Measurements from ENCODE around the gene DDX39A.
"Not testable (repeated sequence)": the region's sequence is repeated elsewhere in the genome, so short reads cannot be mapped to it uniquely, and the experiment has no call there.

Gene DDX39A

DNA sequence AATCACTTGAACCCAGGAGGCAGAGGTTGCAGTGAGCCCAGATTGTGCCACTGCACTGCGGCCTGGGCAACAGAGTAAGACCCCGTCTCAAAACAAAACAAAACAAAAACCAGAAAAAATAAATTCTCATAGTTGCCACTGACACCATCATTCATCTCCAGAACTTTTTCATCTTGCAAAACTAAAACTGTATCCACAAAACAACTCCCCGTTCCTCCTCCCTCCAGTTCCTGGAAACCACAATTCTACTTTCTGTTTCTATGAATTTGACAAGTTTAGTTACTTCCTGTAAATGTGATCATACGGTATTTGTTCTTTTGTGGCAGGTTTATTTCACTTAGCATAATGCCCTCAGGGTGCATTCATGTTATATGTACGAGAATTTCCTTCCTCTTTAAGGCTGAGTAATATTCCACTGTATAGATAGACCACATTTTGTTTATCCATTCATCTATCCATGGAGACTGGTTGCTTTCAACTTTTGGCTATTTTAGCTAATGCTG is 51.1 kb downstream of the DDX39A start:
- H3K4me2 ChIP-seq (ENCODE audit: low read length) = no peak overlapping the region
- no peaks in the 10 kb centered on the region for H3K27me3 ChIP-seq (ENCODE audit: insufficient read depth, low read length, poor library complexity)
- no peak overlapping the region for H4K5ac ChIP-seq (ENCODE audit: low read length)
- H3K79me2 ChIP-seq (ENCODE audit: control insufficient read depth, insufficient read depth, low read length) = no peaks in the 10 kb centered on the region
- H3K4ac ChIP-seq (ENCODE audit: low read depth, low read length) = no peak overlapping the region
- H3K36me3 ChIP-seq (ENCODE audit: control insufficient read depth, insufficient read depth, low read length) = no peaks in the 10 kb centered on the region
- no peak overlapping the region for H3K4me3 ChIP-seq (ENCODE audit: low read length)
- no peak overlapping the region for H3K9ac ChIP-seq (ENCODE audit: low read length)
- no peak overlapping the region for H2BK120ac ChIP-seq (ENCODE audit: low read depth, low read length)
- no CpG with 5 or more reads among the region's 5 CpGs for WGBS (ENCODE audit: extremely low coverage, insufficient coverage, low lambda C conversion rate)
- no peak overlapping the region for H3K18ac ChIP-seq (ENCODE audit: low read length)
- H2BK5ac ChIP-seq (ENCODE audit: low read length) = no peak overlapping the region
- no peak overlapping the region for H4K8ac ChIP-seq (ENCODE audit: low read depth, low read length)
- no peaks in the 10 kb centered on the region for H3K4me1 ChIP-seq (ENCODE audit: control insufficient read depth, low read depth, low read length)
- DNase-seq = no peak
- no peak overlapping the region for H3K27ac ChIP-seq (ENCODE audit: low read depth, low read length)
- no peak overlapping the region for H3K23ac ChIP-seq (ENCODE audit: low read length)
- H2BK15ac ChIP-seq (replicated peaks; ENCODE audit: low read depth) = no peak overlapping the region
- no peak overlapping the region for H2AK5ac ChIP-seq (ENCODE audit: low read length)
- no peaks in the 10 kb centered on the region for H3K79me1 ChIP-seq (ENCODE audit: low read length)
- no peak overlapping the region for H3K56ac ChIP-seq (ENCODE audit: low read length)

DNA sequence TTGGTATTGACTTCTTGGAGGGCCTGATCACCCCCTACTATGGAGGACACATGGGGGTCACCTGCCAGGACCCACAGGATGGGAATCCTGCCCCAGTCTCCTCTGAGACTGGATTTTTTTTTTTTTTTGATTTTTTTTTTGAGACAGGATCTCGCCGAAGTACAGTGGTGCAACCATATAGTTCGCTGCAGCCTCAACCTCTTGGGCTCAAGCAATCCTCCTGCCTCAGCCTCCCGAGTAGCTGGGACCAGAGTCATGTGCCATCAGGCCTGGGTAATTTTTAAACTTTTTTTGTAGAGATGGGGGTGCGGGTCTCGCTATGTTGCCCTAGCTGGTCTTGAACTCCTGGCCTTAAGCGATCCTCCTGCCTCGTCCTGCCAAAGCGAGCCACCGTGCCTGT is 52.1 kb downstream of the DDX39A start:
- Histone ChIP-seq H4K5ac (ENCODE audit: low read length) (no peak overlapping the region), H3K79me2 (ENCODE audit: control insufficient read depth, insufficient read depth, low read length) (no peaks in the 10 kb centered on the region), H3K4ac (ENCODE audit: low read depth, low read length) (no peak overlapping the region), H3K23ac (ENCODE audit: low read length) (no peak overlapping the region), H3K36me3 (ENCODE audit: control insufficient read depth, insufficient read depth, low read length) (no peaks in the 10 kb centered on the region), H2BK120ac (ENCODE audit: low read depth, low read length) (no peak overlapping the region), H3K4me3 (ENCODE audit: low read length) (no peak overlapping the region), H3K9ac (ENCODE audit: low read length) (no peak overlapping the region), H3K4me1 (ENCODE audit: control insufficient read depth, low read depth, low read length) (no peaks in the 10 kb centered on the region), H3K56ac (ENCODE audit: low read length) (no peak overlapping the region), H3K27ac (ENCODE audit: low read depth, low read length) (no peak overlapping the region), H3K27me3 (ENCODE audit: insufficient read depth, low read length, poor library complexity) (no peaks in the 10 kb centered on the region), H2AK5ac (ENCODE audit: low read length) (no peak overlapping the region), H4K8ac (ENCODE audit: low read depth, low read length) (no peak overlapping the region), H2BK5ac (ENCODE audit: low read length) (no peak overlapping the region), H3K18ac (ENCODE audit: low read length) (no peak overlapping the region), H2BK15ac (replicated peaks; ENCODE audit: low read depth) (no peak overlapping the region), H3K79me1 (ENCODE audit: low read length) (no peaks in the 10 kb centered on the region), H3K4me2 (ENCODE audit: low read length) (no peak overlapping the region)
- DNase-seq = no peak
- no CpG with 5 or more reads among the region's 10 CpGs for WGBS (ENCODE audit: extremely low coverage, insufficient coverage, low lambda C conversion rate)

DNA sequence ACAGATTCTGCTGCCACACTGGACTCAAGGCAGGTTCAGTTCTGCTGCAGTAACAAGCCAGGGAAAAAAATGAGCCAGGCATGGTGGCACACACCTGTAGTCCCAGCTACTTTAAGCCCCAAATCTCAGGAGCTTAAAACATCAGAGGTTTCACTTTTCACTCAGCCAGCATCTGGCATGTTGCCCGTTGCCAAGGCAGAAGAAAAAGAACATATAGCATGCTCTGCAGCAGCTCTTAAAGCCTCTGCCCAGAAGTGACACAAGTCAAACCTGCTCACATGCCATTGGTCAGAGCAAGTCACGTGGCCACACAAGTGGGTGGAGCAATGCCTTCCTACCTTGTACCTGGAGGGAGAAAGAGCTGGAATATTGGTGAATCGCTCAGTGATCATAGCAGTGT is 52.6 kb downstream of the DDX39A start:
- no peak overlapping the region for H3K9ac ChIP-seq (ENCODE audit: low read length)
- no peak overlapping the region for H3K4me2 ChIP-seq (ENCODE audit: low read length)
- H2BK120ac ChIP-seq (ENCODE audit: low read depth, low read length) = no peak overlapping the region
- H2AK5ac ChIP-seq (ENCODE audit: low read length) = no peak overlapping the region
- H3K4ac ChIP-seq (ENCODE audit: low read depth, low read length) = no peak overlapping the region
- H3K56ac ChIP-seq (ENCODE audit: low read length) = no peak overlapping the region
- no peak overlapping the region for H3K18ac ChIP-seq (ENCODE audit: low read length)
- no peaks in the 10 kb centered on the region for H3K79me2 ChIP-seq (ENCODE audit: control insufficient read depth, insufficient read depth, low read length)
- H3K27ac ChIP-seq (ENCODE audit: low read depth, low read length) = no peak overlapping the region
- no peak overlapping the region for H4K8ac ChIP-seq (ENCODE audit: low read depth, low read length)
- H3K23ac ChIP-seq (ENCODE audit: low read length) = no peak overlapping the region
- H3K27me3 ChIP-seq (ENCODE audit: insufficient read depth, low read length, poor library complexity) = no peaks in the 10 kb centered on the region
- no peak overlapping the region for H3K4me3 ChIP-seq (ENCODE audit: low read length)
- no peak overlapping the region for H2BK15ac ChIP-seq (replicated peaks; ENCODE audit: low read depth)
- DNase-seq = peak; percentile 91
- H3K4me1 ChIP-seq (ENCODE audit: control insufficient read depth, low read depth, low read length) = peaks cover 1% of the 10 kb centered on the region
- H4K5ac ChIP-seq (ENCODE audit: low read length) = no peak overlapping the region
- WGBS (ENCODE audit: extremely low coverage, insufficient coverage, low lambda C conversion rate) = no CpG with 5 or more reads among the region's 3 CpGs
- no peak overlapping the region for H2BK5ac ChIP-seq (ENCODE audit: low read length)
- H3K36me3 ChIP-seq (ENCODE audit: control insufficient read depth, insufficient read depth, low read length) = no peaks in the 10 kb centered on the region
- H3K79me1 ChIP-seq (ENCODE audit: low read length) = no peaks in the 10 kb centered on the region

DNA sequence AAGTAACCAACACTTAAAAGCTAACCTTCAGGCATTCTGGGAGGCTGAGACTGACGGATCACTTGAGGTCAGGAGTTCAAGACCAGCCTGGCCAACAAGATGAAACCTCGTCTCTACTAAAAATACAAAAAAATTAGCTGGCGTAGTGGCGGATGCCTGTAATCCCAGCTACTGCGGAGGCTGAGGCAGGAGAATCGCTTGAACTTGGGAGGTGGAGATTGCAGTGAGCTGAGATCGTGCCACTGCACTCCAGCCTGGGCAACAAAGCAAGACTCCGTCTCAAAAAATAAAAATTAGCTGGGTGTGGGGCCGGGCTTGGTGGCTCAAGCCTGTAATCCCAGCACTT is 55.1 kb downstream of the DDX39A start:
- H3K4me1 ChIP-seq (ENCODE audit: control insufficient read depth, low read depth, low read length); H3K4me2 ChIP-seq (ENCODE audit: low read length); H2BK120ac ChIP-seq (ENCODE audit: low read depth, low read length); DNase-seq; H4K5ac ChIP-seq (ENCODE audit: low read length); H3K23ac ChIP-seq (ENCODE audit: low read length); H3K18ac ChIP-seq (ENCODE audit: low read length); H3K79me2 ChIP-seq (ENCODE audit: control insufficient read depth, insufficient read depth, low read length); H3K27me3 ChIP-seq (ENCODE audit: insufficient read depth, low read length, poor library complexity); H3K9ac ChIP-seq (ENCODE audit: low read length); H3K4me3 ChIP-seq (ENCODE audit: low read length); H3K79me1 ChIP-seq (ENCODE audit: low read length); H3K27ac ChIP-seq (ENCODE audit: low read depth, low read length); H4K8ac ChIP-seq (ENCODE audit: low read depth, low read length); H3K4ac ChIP-seq (ENCODE audit: low read depth, low read length); H2BK15ac ChIP-seq (replicated peaks; ENCODE audit: low read depth); H2AK5ac ChIP-seq (ENCODE audit: low read length); H3K36me3 ChIP-seq (ENCODE audit: control insufficient read depth, insufficient read depth, low read length); H2BK5ac ChIP-seq (ENCODE audit: low read length): not testable (repeated sequence)
- WGBS (ENCODE audit: extremely low coverage, insufficient coverage, low lambda C conversion rate) = no CpG with 5 or more reads among the region's 9 CpGs
- H3K56ac ChIP-seq (ENCODE audit: low read length) = peak overlapping the region; percentile 91

DNA sequence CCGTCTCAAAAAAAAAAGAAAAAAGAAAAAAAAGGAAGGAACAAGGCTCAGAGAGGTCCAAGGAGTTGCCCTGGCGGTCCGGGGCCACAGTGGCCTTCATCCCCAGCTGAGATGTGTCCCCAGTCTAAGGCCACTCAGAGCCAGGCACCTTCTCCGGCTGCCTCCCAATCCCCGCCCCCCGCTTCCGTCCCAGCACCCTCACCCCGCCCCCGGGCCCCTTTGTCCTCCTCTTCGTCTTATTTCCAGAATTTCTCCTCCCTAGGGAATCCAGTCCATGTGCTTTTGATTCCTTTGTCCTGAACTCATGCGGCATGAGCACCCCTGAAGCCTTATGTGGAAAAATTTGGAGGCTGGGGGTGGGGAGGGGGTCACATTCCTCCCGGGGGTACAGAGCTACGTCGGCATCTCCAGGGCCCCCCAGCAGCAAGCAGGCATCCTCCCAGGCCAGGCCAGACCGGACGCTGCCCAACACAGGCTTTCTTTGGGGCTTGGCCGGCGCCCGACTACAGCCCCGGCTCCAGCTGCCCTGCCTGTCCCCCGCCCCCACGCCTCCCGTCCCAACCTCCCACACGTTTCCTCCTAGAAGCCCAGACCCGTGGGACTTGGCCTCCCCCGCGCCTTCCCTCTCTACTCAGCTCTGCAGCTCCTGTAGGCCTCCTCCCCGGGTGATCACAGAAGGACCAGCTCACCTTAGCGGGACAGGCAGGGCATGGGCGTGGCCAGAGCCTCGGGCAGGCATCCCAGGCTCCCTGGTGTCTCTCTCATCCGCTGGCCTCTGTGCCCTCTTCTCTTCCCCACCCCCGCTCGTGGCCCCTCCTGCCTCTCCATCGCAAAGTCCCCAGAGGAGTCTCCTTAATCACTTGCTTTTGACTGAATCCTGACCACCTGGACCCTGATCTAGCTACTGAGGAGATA is 55.7 kb downstream of the DDX39A start:
- Histone ChIP-seq H3K4me3 (ENCODE audit: low read length) (peak overlapping the region; percentile 34), H3K27ac (ENCODE audit: low read depth, low read length) (peak overlapping the region; percentile 85), H3K4me2 (ENCODE audit: low read length) (peak overlapping the region; percentile 43), H3K9ac (ENCODE audit: low read length) (peak overlapping the region; percentile 75), H2BK5ac (ENCODE audit: low read length) (no peak overlapping the region), H4K5ac (ENCODE audit: low read length) (peak overlapping the region; percentile 33), H3K36me3 (ENCODE audit: control insufficient read depth, insufficient read depth, low read length) (no peaks in the 10 kb centered on the region), H3K18ac (ENCODE audit: low read length) (peak overlapping the region; percentile 81), H4K8ac (ENCODE audit: low read depth, low read length) (peak overlapping the region; percentile 83), H2BK120ac (ENCODE audit: low read depth, low read length) (peak overlapping the region; percentile 7), H3K27me3 (ENCODE audit: insufficient read depth, low read length, poor library complexity) (no peaks in the 10 kb centered on the region), H3K23ac (ENCODE audit: low read length) (no peak overlapping the region), H2AK5ac (ENCODE audit: low read length) (no peak overlapping the region), H3K79me2 (ENCODE audit: control insufficient read depth, insufficient read depth, low read length) (no peaks in the 10 kb centered on the region), H2BK15ac (replicated peaks; ENCODE audit: low read depth) (peak overlapping the region; percentile 48), H3K79me1 (ENCODE audit: low read length) (no peaks in the 10 kb centered on the region), H3K4ac (ENCODE audit: low read depth, low read length) (peak overlapping the region; percentile 90), H3K56ac (ENCODE audit: low read length) (peak overlapping the region; percentile 91), H3K4me1 (ENCODE audit: control insufficient read depth, low read depth, low read length) (peaks cover 1% of the 10 kb centered on the region)
- no CpG with 5 or more reads among the region's 35 CpGs for WGBS (ENCODE audit: extremely low coverage, insufficient coverage, low lambda C conversion rate)
- peak; percentile 91 for DNase-seq

Measured in mesendoderm (in vitro differentiated cells).